GM13976 (cell line): ENCODE results near the gene MPND.

Experiments
- DNase-seq: peaks from one replicate; pipeline ENCODE4 v3.0.0; 2012; ENCODE audit warnings: low spot score
- CTCF ChIP-seq: IDR thresholded peaks from 2 replicates; pipeline ENCODE4 v1.5.1; 2012; ENCODE audit warnings: borderline replicate concordance, mild to moderate bottlenecking; ENCODE audit not compliant: insufficient read depth; ENCODE audit errors: extremely low read depth, missing control alignments, control extremely low read depth
- in situ Hi-C: fragments of 300-500 bp; cut with MboI; formaldehyde crosslinking; loops from one replicate; pipeline ENCODE4 v1.12.0; 2022; ENCODE audit warnings: low sequenced_read_pairs, mixed read lengths, inconsistent platforms; ENCODE audit not compliant: unreplicated experiment

MPND gene

GRCh38 chr19:4402171-4403004 is 59.0 kb downstream of the MPND start, which contains the start of gene CHAF1A:
Gene CHAF1A, plus strand, starts transcription at chr19:4402640. Its CDS starts 123 bp downstream, at chr19:4402763.
- in situ Hi-C loops, result no loop called here
- TF ChIP-seq CTCF, result no peak
- DNase-seq, result peak; percentile 100

GRCh38 chr19:4403005-4403761 is 59.8 kb downstream of the MPND start:
- in situ Hi-C loops, result no loop called here
- no peak for TF ChIP-seq CTCF
- no peak for DNase-seq

GRCh38 chr19:4405977-4406376 is 62.6 kb downstream of the MPND start:
- in situ Hi-C loops, result no loop called here
- DNase-seq, result no peak
- TF ChIP-seq CTCF, result no peak

- in situ Hi-C loops, result no loop called here
- DNase-seq, result no peak
- TF ChIP-seq CTCF, result no peak
Observed at GRCh38 chr19:4406626-4407025, 63.3 kb downstream of the MPND start.

- DNase-seq, result no peak
- no peak for TF ChIP-seq CTCF
- in situ Hi-C loops, result no loop called here
Observed at GRCh38 chr19:4409123-4409933, 66.0 kb downstream of the MPND start.
